HEK293 (cell line): Measurements from ENCODE around the gene TMEM143.

ENCODE experiments used
- CTCF ChIA-PET: fragments of 350-600 bp; formaldehyde crosslinking; extraction: SDS; loops from one replicate; lab custom pipeline; 2021; ENCODE audit warnings: antibody characterized with exemption; lab: Yijun Ruan, JAX
- POLR2A ChIA-PET: fragments of 300-600 bp; formaldehyde crosslinking; extraction: SDS; loops from one replicate; lab custom pipeline; 2020; ENCODE audit warnings: antibody characterized with exemption, inconsistent platforms; lab: Yijun Ruan, JAX
- H3K27ac ChIP-seq: fragments of 200-500 bp; sonication (Bioruptor generic); 2 replicates; pipeline ENCODE4 v1.5.1; 2014; ENCODE audit warnings: low read depth, low read length, control low read depth, inconsistent platforms; ENCODE audit errors: extremely low read depth
- H3K36me3 ChIP-seq, 2 experiments: fragments of 200-500 bp in 1 of 2; sonication (Bioruptor generic) in 1 of 2; 1 replicate in 1 of 2; 2 replicates in 1 of 2; pipeline ENCODE4 v1.5.1; 2014 to 2017; ENCODE audit warnings: inconsistent platforms in 2 of 2, low read length in 2 of 2; ENCODE audit not compliant: control insufficient read depth in 2 of 2, insufficient read depth in 1 of 2
- H3K4me1 ChIP-seq: fragments of 200-500 bp; sonication (Bioruptor generic); 2 replicates; pipeline ENCODE4 v1.5.1; 2014; ENCODE audit warnings: mild to moderate bottlenecking, low read length, inconsistent platforms; ENCODE audit not compliant: control insufficient read depth, insufficient read depth
- H3K4me3 ChIP-seq: 2 replicates; pipeline ENCODE4 v1.5.1; 2011; ENCODE audit warnings: low read depth, mild to moderate bottlenecking, control low read depth, low read length, moderate library complexity
- H3K9me3 ChIP-seq: fragments of 200-500 bp; sonication (Bioruptor generic); 2 replicates; pipeline ENCODE4 v1.5.1; 2014; ENCODE audit warnings: low read depth, low read length, inconsistent platforms; ENCODE audit not compliant: control insufficient read depth, insufficient read depth
- SCRT2 ChIP-seq: fragments of 450-650 bp; formaldehyde crosslinking; IDR thresholded peaks from 2 replicates; pipeline ENCODE4 v1.5.1; 2016; ENCODE audit warnings: missing biosample characterization, missing genetic modification characterization
- SETDB1 ChIP-seq: IDR thresholded peaks from one replicate; pipeline ENCODE4 v1.6.1; 2017; ENCODE audit warnings: mild to moderate bottlenecking, low read length, moderate library complexity, mixed read lengths; ENCODE audit not compliant: insufficient read length
- ZBTB6 ChIP-seq: fragments of 450-650 bp; formaldehyde crosslinking; IDR thresholded peaks from 2 replicates; pipeline ENCODE4 v1.5.1; 2017; ENCODE audit warnings: missing biosample characterization, missing genetic modification characterization
- ZNF138 ChIP-seq: fragments of 450-650 bp; formaldehyde crosslinking; IDR thresholded peaks from 2 replicates; pipeline ENCODE4 v1.5.1; 2016; ENCODE audit warnings: missing biosample characterization, missing genetic modification characterization, borderline replicate concordance
- ZNF148 ChIP-seq: fragments of 450-650 bp; formaldehyde crosslinking; IDR thresholded peaks from 2 replicates; pipeline ENCODE4 v1.5.0; 2017; ENCODE audit warnings: missing biosample characterization, missing genetic modification characterization, borderline replicate concordance
- ZNF354C ChIP-seq: fragments of 450-650 bp; formaldehyde crosslinking; IDR thresholded peaks from 2 replicates; pipeline ENCODE4 v1.5.1; 2016; ENCODE audit warnings: missing biosample characterization, missing genetic modification characterization, low read depth, borderline replicate concordance
- ZNF391 ChIP-seq: fragments of 450-650 bp; formaldehyde crosslinking; IDR thresholded peaks from 2 replicates; pipeline ENCODE4 v1.5.1; 2016; ENCODE audit warnings: low read depth, missing biosample characterization, missing genetic modification characterization, borderline replicate concordance
- ZNF555 ChIP-seq: fragments of 450-650 bp; formaldehyde crosslinking; conservative IDR thresholded peaks from 2 replicates; pipeline ENCODE4 v1.5.1; 2017; ENCODE audit warnings: missing biosample characterization, mild to moderate bottlenecking, missing genetic modification characterization, inconsistent platforms
- ZNF704 ChIP-seq: fragments of 450-650 bp; formaldehyde crosslinking; IDR thresholded peaks from 2 replicates; pipeline ENCODE4 v1.5.1; 2016; ENCODE audit warnings: missing biosample characterization, missing genetic modification characterization

Gene TMEM143

GRCh38 chr19:48284896-48285295 is 78.8 kb downstream of the TMEM143 start:
- no peak for TF ChIP-seq ZNF704 (tag by site-specific recombination)
- no peak for TF ChIP-seq SCRT2 (tag by site-specific recombination)
- TF ChIP-seq ZNF138 (tag by site-specific recombination) = no peak
- TF ChIP-seq SETDB1 = no peak
- TF ChIP-seq ZNF391 (tag by site-specific recombination) = no peak
- TF ChIP-seq ZNF148 = no peak
- no peak for TF ChIP-seq ZBTB6 (tag by site-specific recombination)
- POLR2A ChIA-PET = interaction anchor here (0.6 kb wide), 1 partner anchor 18 kb away, joined by 3 read pairs; no protein-coding TSS in a partner anchor
- Histone ChIP-seq H3K4me3 (no peak overlapping the region), H3K4me1 (no peaks in the 10 kb centered on the region), H3K27ac (no peak overlapping the region), H3K36me3 (no peaks in the 10 kb centered on the region; a peak in 1 of 3 replicates), H3K9me3 (no peaks in the 10 kb centered on the region)
- CTCF ChIA-PET = interaction anchor here (1.1 kb wide), 1 partner anchor 13 kb away, joined by 3 read pairs; no protein-coding TSS in a partner anchor

- no peaks in the 10 kb centered on the region for H3K4me1 ChIP-seq
- no peak overlapping the region for H3K4me3 ChIP-seq
- ChIA-PET CTCF (interaction anchor here (0.6 to 1.1 kb wide), 3 partner anchors 12 to 35 kb away, joined by 3 to 4 read pairs (median 4); no protein-coding TSS in a partner anchor), POLR2A (no interaction called here)
- no peak overlapping the region for H3K27ac ChIP-seq
- no peak for TF ChIP-seq ZNF354C (tag by site-specific recombination)
- no peak for TF ChIP-seq ZNF555 (tag by site-specific recombination)
- H3K36me3 ChIP-seq = no peaks in the 10 kb centered on the region; a peak in 1 of 3 replicates
- no peaks in the 10 kb centered on the region for H3K9me3 ChIP-seq
These were observed 79.8 kb downstream of the TMEM143 start for GRCh38 chr19:48283908-48284307.
